H9 (cell line): ENCODE measurements around the gene TMEM132D. TPM values are rescaled to one million over a fixed set of nuclear protein-coding genes. Genes with fewer than 3 reads are reported as not detected.

Source experiments
- DNase-seq: peaks from one replicate; pipeline ENCODE4 v3.0.0-alpha.2; 2017
- H2AFZ ChIP-seq: one replicate; pipeline ENCODE4 v1.6.1; 2013; ENCODE audit warnings: mild to moderate bottlenecking, low read length, control low read depth, moderate library complexity
- H2AK5ac ChIP-seq: 2 replicates; pipeline ENCODE4 v1.6.1; 2013; ENCODE audit warnings: low read length, control low read depth, mixed read lengths; ENCODE audit not compliant: insufficient read length
- H2BK120ac ChIP-seq: one replicate; pipeline ENCODE4 v1.6.1; 2013; ENCODE audit warnings: low read depth, mild to moderate bottlenecking, low read length, control low read depth, inconsistent platforms; ENCODE audit not compliant: poor library complexity, severe bottlenecking
- H2BK12ac ChIP-seq: 2 replicates; pipeline ENCODE4 v1.6.1; 2013; ENCODE audit warnings: low read length, control low read depth, mixed read lengths, low read depth; ENCODE audit not compliant: insufficient read length
- H2BK15ac ChIP-seq: 2 replicates; pipeline ENCODE4 v1.6.1; 2013; ENCODE audit warnings: low read depth, low read length, control low read depth
- H2BK20ac ChIP-seq: one replicate; pipeline ENCODE4 v1.6.1; 2013; ENCODE audit warnings: low read depth, mild to moderate bottlenecking, low read length, control low read depth, inconsistent platforms; ENCODE audit not compliant: poor library complexity, severe bottlenecking
- H2BK5ac ChIP-seq: 2 replicates; pipeline ENCODE4 v1.6.1; 2013; ENCODE audit warnings: low read length, control low read depth, mixed read lengths; ENCODE audit not compliant: insufficient read length
- H3K14ac ChIP-seq: 2 replicates; pipeline ENCODE4 v1.6.1; 2013; ENCODE audit warnings: low read length, control low read depth; ENCODE audit not compliant: insufficient read depth
- H3K18ac ChIP-seq: 2 replicates; pipeline ENCODE4 v1.6.1; 2013; ENCODE audit warnings: low read depth, mild to moderate bottlenecking, mixed read lengths, low read length, control low read depth; ENCODE audit not compliant: insufficient read length
- H3K23ac ChIP-seq: 2 replicates; pipeline ENCODE4 v1.6.1; 2013; ENCODE audit warnings: low read length, control low read depth, mixed read lengths, low read depth; ENCODE audit not compliant: insufficient read length
- H3K23me2 ChIP-seq: 2 replicates; pipeline ENCODE4 v1.6.1; 2013; ENCODE audit warnings: low read depth, mild to moderate bottlenecking, mixed read lengths, low read length, control low read depth; ENCODE audit not compliant: insufficient read length, poor library complexity, severe bottlenecking
- H3K27ac ChIP-seq: 2 replicates; pipeline ENCODE4 v1.5.1; 2013; ENCODE audit warnings: low read length, control low read depth, mixed read lengths, low read depth; ENCODE audit not compliant: insufficient read length
- H3K27me3 ChIP-seq: 2 replicates; pipeline ENCODE4 v1.6.1; 2013; ENCODE audit warnings: low read length, control low read depth, inconsistent platforms; ENCODE audit not compliant: insufficient read depth
- H3K4ac ChIP-seq: 2 replicates; pipeline ENCODE4 v1.6.1; 2013; ENCODE audit warnings: low read depth, mild to moderate bottlenecking, control low read depth, inconsistent platforms, low read length, moderate library complexity
- H3K4me1 ChIP-seq: 2 replicates; pipeline ENCODE4 v1.6.1; 2013; ENCODE audit warnings: low read length, control low read depth, inconsistent platforms; ENCODE audit not compliant: insufficient read depth
- H3K4me2 ChIP-seq: 2 replicates; pipeline ENCODE4 v1.6.1; 2013; ENCODE audit warnings: low read length, control low read depth, mixed read lengths; ENCODE audit not compliant: insufficient read length, insufficient read depth
- H3K56ac ChIP-seq: 2 replicates; pipeline ENCODE4 v1.6.1; 2013; ENCODE audit warnings: low read depth, mild to moderate bottlenecking, mixed read lengths, low read length, control low read depth; ENCODE audit not compliant: insufficient read length
- H3K79me1 ChIP-seq: 2 replicates; pipeline ENCODE4 v1.6.1; 2013; ENCODE audit warnings: low read depth, mild to moderate bottlenecking, moderate library complexity, low read length, control low read depth, inconsistent platforms; ENCODE audit not compliant: insufficient read depth, poor library complexity, severe bottlenecking
- H3K79me2 ChIP-seq: 2 replicates; pipeline ENCODE4 v1.6.1; 2013; ENCODE audit warnings: low read length, control low read depth, inconsistent platforms; ENCODE audit not compliant: insufficient read depth
- H3K9ac ChIP-seq: 2 replicates; pipeline ENCODE4 v1.6.1; 2013; ENCODE audit warnings: low read length, control low read depth, mixed read lengths; ENCODE audit not compliant: insufficient read length; ENCODE audit errors: extremely low read depth
- H3K9me3 ChIP-seq: one replicate; pipeline ENCODE4 v1.6.1; 2013; ENCODE audit warnings: low read depth, low read length, inconsistent platforms; ENCODE audit not compliant: control insufficient read depth
- H3T11ph ChIP-seq: one replicate; pipeline ENCODE4 v1.6.1; 2013; ENCODE audit warnings: mild to moderate bottlenecking, low read length, control low read depth, inconsistent platforms
- H4K20me1 ChIP-seq: one replicate; pipeline ENCODE4 v1.6.1; 2013; ENCODE audit not compliant: control insufficient read depth, insufficient read length, insufficient read depth
- H4K5ac ChIP-seq: 2 replicates; pipeline ENCODE4 v1.6.1; 2013; ENCODE audit warnings: low read depth, mild to moderate bottlenecking, mixed read lengths, low read length, control low read depth; ENCODE audit not compliant: insufficient read length
- H4K8ac ChIP-seq: replicated peaks from 2 replicates; pipeline ENCODE4 v1.6.1; 2013; ENCODE audit warnings: low read length, control low read depth, mixed read lengths, low read depth; ENCODE audit not compliant: insufficient read length
- H4K91ac ChIP-seq: 2 replicates; pipeline ENCODE4 v1.6.1; 2013; ENCODE audit warnings: low read depth, mild to moderate bottlenecking, moderate library complexity, mixed read lengths, low read length, control low read depth; ENCODE audit not compliant: insufficient read length
- H3K27ac Mint-ChIP-seq, 3 experiments: 2 replicates in 2 of 3; 3 replicates in 1 of 3; pipeline ENCODE4 v1.8.0; 2020 to 2021; ENCODE audit warnings: mixed read lengths in 3 of 3, mild to moderate bottlenecking in 1 of 3, moderate library complexity in 1 of 3
- H3K27me3 Mint-ChIP-seq: 2 replicates; pipeline ENCODE4 v1.8.0; 2021; ENCODE audit warnings: low read depth, mild to moderate bottlenecking, moderate library complexity, mixed read lengths
- H3K36me3 Mint-ChIP-seq, 3 experiments: 2 replicates in 2 of 3; 3 replicates in 1 of 3; pipeline ENCODE4 v1.8.0; 2020 to 2021; ENCODE audit warnings: low read depth in 3 of 3, mixed read lengths in 3 of 3; ENCODE audit not compliant: insufficient read depth in 1 of 3
- H3K4me1 Mint-ChIP-seq, 2 experiments: 2 replicates each; pipeline ENCODE4 v1.8.0; 2020; ENCODE audit warnings: mixed read lengths in 2 of 2
- H3K4me3 Mint-ChIP-seq, 2 experiments: 2 replicates in 1 of 2; 3 replicates in 1 of 2; pipeline ENCODE4 v1.8.0; 2020 to 2021; ENCODE audit warnings: mild to moderate bottlenecking in 2 of 2, mixed read lengths in 2 of 2, moderate library complexity in 1 of 2
- H3K9me3 Mint-ChIP-seq, 2 experiments: 2 replicates in 1 of 2; 3 replicates in 1 of 2; pipeline ENCODE4 v1.8.0; 2020; ENCODE audit warnings: mild to moderate bottlenecking in 2 of 2, mixed read lengths in 2 of 2, moderate library complexity in 1 of 2
- CTCF ChIP-seq: fragments of 200-600 bp; sonication (generic); conservative IDR thresholded peaks from 3 replicates; pipeline ENCODE4 v1.8.0; 2021; ENCODE audit warnings: antibody characterized with exemption, mild to moderate bottlenecking
- WGBS: extraction: QIAGEN DNeasy Blood & Tissue Kit; methylation state at CpG from one replicate; pipeline ENCODE4 v1.1.7; 2013; ENCODE audit warnings: missing lambda C conversion rate, low lambda C conversion rate, mixed read lengths; ENCODE audit not compliant: insufficient read length; ENCODE audit errors: extremely low coverage; 5-methylcytosine and 5-hydroxymethylcytosine counted together
- total RNA-seq: library from RNA; stranded (reverse); gene quantifications from 2 replicates; pipeline ENCODE4 v1.2.1, GENCODE V29; 2021

Gene TMEM132D
- total RNA-seq, 1 experiment from 2014 or later, result 6.1 TPM

- H3K4me1 Mint-ChIP-seq, result peaks cover 6 to 14% of the 10 kb centered on the region in 2 experiments
- no peak for DNase-seq
- H3K36me3 Mint-ChIP-seq, result peaks cover 0 to 5% (median 0%) of the 10 kb centered on the region in 3 experiments; a peak in 4 of 7 replicates
- H3K14ac ChIP-seq, result no peak overlapping the region
- H3K4me1 ChIP-seq, result no peaks in the 10 kb centered on the region
- H4K5ac ChIP-seq, result no peak overlapping the region
- no peak overlapping the region for H3K27ac ChIP-seq
- no peaks in the 10 kb centered on the region for H4K20me1 ChIP-seq
- no peak overlapping the region for H2BK15ac ChIP-seq
- no peak for TF ChIP-seq CTCF
- no peak overlapping the region for H3T11ph ChIP-seq
- H2BK12ac ChIP-seq, result no peak overlapping the region
- H3K4ac ChIP-seq, result no peak overlapping the region
- H2AK5ac ChIP-seq, result no peak overlapping the region
- no peaks in the 10 kb centered on the region for H3K9me3 ChIP-seq
- H3K27me3 Mint-ChIP-seq, result no peaks in the 10 kb centered on the region; the same call in 1 of the 2 replicates
- H2BK20ac ChIP-seq, result no peak overlapping the region
- no peak overlapping the region for H3K9ac ChIP-seq
- H3K27me3 ChIP-seq, result no peaks in the 10 kb centered on the region
- no CpG with 5 or more reads among the region's 21 CpGs for WGBS
- H3K27ac Mint-ChIP-seq, result no peak overlapping the region
- H3K79me2 ChIP-seq, result no peaks in the 10 kb centered on the region
- no peak overlapping the region for H2BK5ac ChIP-seq
- H4K8ac ChIP-seq, result no peak overlapping the region
- H3K9me3 Mint-ChIP-seq, result no peaks in the 10 kb centered on the region
- no peak overlapping the region for H4K91ac ChIP-seq
- no peak overlapping the region for H3K56ac ChIP-seq
- H3K4me3 Mint-ChIP-seq, result no peak overlapping the region
- no peak overlapping the region for H3K18ac ChIP-seq
- H2BK120ac ChIP-seq, result no peak overlapping the region
- no peak overlapping the region for H3K4me2 ChIP-seq
- no peaks in the 10 kb centered on the region for H3K23me2 ChIP-seq
- no peak overlapping the region for H3K23ac ChIP-seq
- no peaks in the 10 kb centered on the region for H3K79me1 ChIP-seq
- no peak overlapping the region for H2AFZ ChIP-seq
Observed at GRCh38 chr12:129073157-129073915, 830.5 kb downstream of the TMEM132D start.
